ENCODE data around the gene RAP1GAP2.
"Not testable (repeated sequence)": the region's sequence is repeated elsewhere in the genome, so short reads cannot be mapped to it uniquely, and the experiment has no call there.

RAP1GAP2 gene

GRCh38 chr17:2815781-2816185 is 19.5 kb downstream of the RAP1GAP2 start:
- DNase-seq = no peak

- DNase-seq = no peak
Measured at GRCh38 chr17:2816688-2817087, 20.4 kb downstream of the RAP1GAP2 start.

- not testable (repeated sequence) for DNase-seq
Measured at GRCh38 chr17:2819294-2819693, 23.1 kb downstream of the RAP1GAP2 start.

- DNase-seq = no peak
Measured at GRCh38 chr17:2819921-2820501, 23.8 kb downstream of the RAP1GAP2 start.

- no peak for DNase-seq
Measured at GRCh38 chr17:2821868-2822267, 25.6 kb downstream of the RAP1GAP2 start.

GRCh38 chr17:2822358-2822757 is 26.1 kb downstream of the RAP1GAP2 start:
- no peak for DNase-seq

- DNase-seq = no peak
Measured at GRCh38 chr17:2825253-2825970, 29.2 kb downstream of the RAP1GAP2 start.

- DNase-seq = peak; percentile 5
Measured at GRCh38 chr17:2828397-2829038, 32.3 kb downstream of the RAP1GAP2 start.

GRCh38 chr17:2830678-2831077 is 34.4 kb downstream of the RAP1GAP2 start:
- no peak for DNase-seq

GRCh38 chr17:2835780-2836179 is 39.5 kb downstream of the RAP1GAP2 start:
- DNase-seq = no peak

- no peak for DNase-seq
Measured at GRCh38 chr17:2837147-2837561, 40.9 kb downstream of the RAP1GAP2 start.

GRCh38 chr17:2841606-2842005 is 45.4 kb downstream of the RAP1GAP2 start:
- no peak for DNase-seq

- no peak for DNase-seq
Measured at GRCh38 chr17:2842464-2842863, 46.2 kb downstream of the RAP1GAP2 start.

- no peak for DNase-seq
Measured at GRCh38 chr17:2844416-2844815, 48.2 kb downstream of the RAP1GAP2 start.

- no peak for DNase-seq
Measured at GRCh38 chr17:2847381-2848333, 51.4 kb downstream of the RAP1GAP2 start.

GRCh38 chr17:2849327-2849670 is 53.1 kb downstream of the RAP1GAP2 start:
- DNase-seq = no peak

GRCh38 chr17:2850991-2851390 is 54.8 kb downstream of the RAP1GAP2 start:
- DNase-seq = no peak

GRCh38 chr17:2851615-2852014 is 55.4 kb downstream of the RAP1GAP2 start:
- DNase-seq = no peak

- no peak for DNase-seq
Measured at GRCh38 chr17:2852221-2852620, 56.0 kb downstream of the RAP1GAP2 start.

- no peak for DNase-seq
Measured at GRCh38 chr17:2852729-2853282, 56.6 kb downstream of the RAP1GAP2 start.

- no peak for DNase-seq
Measured at GRCh38 chr17:2853283-2854142, 57.3 kb downstream of the RAP1GAP2 start.

Data from NCI-H1048 (cell line).